ENCODE data around the gene CCND3. TPM values are rescaled to one million over a fixed set of nuclear protein-coding genes. Genes with fewer than 3 reads are reported as not detected.

The CCND3 gene
- total and polyA plus RNA-seq, 2 of the 13 experiments (the other 11 are each of a cell fraction or from before 2014, with no cell fraction given): 4.3 to 7.2 TPM

DNA sequence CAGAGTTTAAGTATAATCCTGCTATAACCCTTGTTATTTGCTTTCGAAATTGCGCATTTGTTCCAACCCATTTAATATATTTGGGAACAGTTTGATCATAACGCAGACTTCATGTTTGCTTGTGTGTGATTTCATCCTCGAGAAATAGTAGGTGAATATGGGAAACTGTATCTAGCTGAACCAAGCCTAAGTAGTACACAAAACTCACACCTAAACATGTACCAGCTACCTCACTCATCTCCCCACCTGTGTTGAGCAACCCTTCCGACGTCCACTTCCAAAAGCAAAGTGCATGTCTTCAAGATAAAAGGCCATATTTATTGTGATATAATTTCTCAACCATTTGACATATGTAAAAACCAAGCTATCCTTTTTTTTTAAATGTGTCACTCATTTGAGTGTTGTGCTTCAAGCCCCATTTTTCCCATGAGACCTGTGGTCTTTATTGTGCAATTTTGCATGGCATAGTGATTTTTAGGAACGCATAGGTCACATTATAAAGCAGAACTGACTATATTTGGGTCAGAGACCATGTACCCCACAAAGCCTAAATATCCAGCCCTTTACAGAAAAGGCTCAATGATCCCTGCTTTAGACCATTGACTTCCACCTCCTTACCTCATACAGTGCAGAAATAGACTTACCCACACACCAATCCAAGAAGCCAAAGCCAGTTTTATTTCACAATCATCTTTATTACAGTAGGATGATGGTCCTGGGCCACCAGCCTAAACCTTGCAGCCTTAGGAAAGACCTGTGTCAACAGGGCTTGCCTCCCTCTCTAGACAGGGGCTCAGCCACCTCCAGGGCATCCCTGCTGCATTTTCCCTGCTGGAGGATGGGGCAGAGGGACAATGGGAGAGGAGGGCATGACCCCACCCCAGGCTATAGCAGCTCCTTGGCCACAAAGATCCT is 7.1 kb downstream of the CCND3 start:
- Histone ChIP-seq H3K4me1 (ENCODE audit: insufficient read depth, low read length) (peaks cover 17% of the 10 kb centered on the region), H3K27me3 (ENCODE audit: control insufficient read depth in 1 of 2, insufficient read depth in 2 of 2, low read length in 2 of 2) (no peaks in the 10 kb centered on the region), H3K4me2 (ENCODE audit: low read depth, low read length) (no peak overlapping the region), H3K4me3 (replicated peaks in 1 of 3; ENCODE audit: insufficient read depth in 1 of 3, low read depth in 2 of 3, low read length in 3 of 3) (no peak overlapping the region), H3K36me3 (replicated peaks in 1 of 2; ENCODE audit: control insufficient read depth in 1 of 2, insufficient read depth in 2 of 2, low read length in 2 of 2) (peaks cover 38 to 52% of the 10 kb centered on the region in 2 experiments), H3K79me2 (ENCODE audit: insufficient read depth, low read length) (no peaks in the 10 kb centered on the region), H4K20me1 (ENCODE audit: insufficient read depth, low read length) (peaks cover 7% of the 10 kb centered on the region; the same call in 1 of the 2 replicates), H3K9me3 (ENCODE audit: low read length) (no peaks in the 10 kb centered on the region), H3K9ac (ENCODE audit: insufficient read depth, low read depth, low read length) (no peak overlapping the region), H3K27ac (ENCODE audit: extremely low read length, insufficient read depth, low read length) (no peak overlapping the region), H2AFZ (ENCODE audit: low read length) (no peak overlapping the region)
- POLR2A ChIA-PET: interaction anchor here (1.1 to 7.4 kb wide), 2 partner anchors 13 to 109 kb away, joined by 3 to 45 read pairs; partner anchors contain the start of genes BYSL and MED20
- TF ChIP-seq CEBPB (IDR thresholded peaks at IDR 0.05; ENCODE audit: borderline replicate concordance, low read depth, low read length) (0 out of 2 replicates have a peak, but pooled peaks have one; percentile 40), IKZF1 (IDR thresholded peaks at IDR 0.05) (no peak), RBM22 (optimal IDR thresholded peaks at IDR 0.05; ENCODE audit: low read length) (peak; percentile 89), POLR2A (IDR thresholded peaks at IDR 0.05; ENCODE audit: insufficient read depth in 1 of 2, low read depth in 2 of 2, low read length in 2 of 2) (no peak; a peak in 1 of 4 replicates), PCBP2 (optimal IDR thresholded peaks at IDR 0.05; ENCODE audit: low read depth, low read length, poor library complexity, severe bottlenecking) (peak; percentile 14), FOSL2 (CRISPR knock-in tag; IDR thresholded peaks at IDR 0.05) (no peak), ATF7-NPFF (CRISPR knock-in tag; IDR thresholded peaks at IDR 0.05; ENCODE audit: low read depth) (0 out of 2 replicates have a peak, but pooled peaks have one; percentile 14), RBFOX2 (IDR thresholded peaks at IDR 0.05; ENCODE audit: low read depth, low read length) (peak; percentile 57; the same call in 1 of the 2 replicates)
- WGBS (ENCODE audit: low lambda C conversion rate): 96% methylated on average over 7 of the region's 7 CpGs
- no peak for DNase-seq (ENCODE audit: low spot score)
- intact Hi-C loops (cut with micrococcal nuclease; ENCODE audit: unreplicated experiment): loop anchor here (5.0 kb wide), 1 partner anchor 152 kb away; the partner anchor contains the start of gene PRICKLE4
- in situ Hi-C loops (cut with HindIII; ENCODE audit: extremely low pct_ligation_motif_present, low pct_unique_long_range_greater_than_20kb): loop anchor here (5.0 kb wide), 1 partner anchor 108 kb away; no protein-coding TSS in a partner anchor
- no peak for FAIRE-seq
- TSS peak; percentile 21 for BruUV-seq (replicated peaks)
- CTCF ChIA-PET (ENCODE audit: low intra/inter-chr PET ratio, low total read pairs): no interaction called here
- ATAC-seq: no peak
